Left ventricle myocardium inferior (tissue), 1 donor: Measurements from ENCODE around the gene GRAMD2B. TPM values are rescaled to one million over a fixed set of nuclear protein-coding genes. Genes with fewer than 3 reads are reported as not detected.

Experiments used
- DNase-seq: peaks from one replicate; pipeline ENCODE4 v3.0.0-alpha.2; 2020
- H3K27ac ChIP-seq: fragments of 200-600 bp; replicated peaks from 2 replicates; pipeline ENCODE4 v1.8.0; 2021
- H3K27me3 ChIP-seq: fragments of 200-600 bp; 2 replicates; pipeline ENCODE4 v1.8.0; 2021; ENCODE audit warnings: low read depth
- H3K36me3 ChIP-seq: fragments of 200-600 bp; 2 replicates; pipeline ENCODE4 v1.8.0; 2021
- H3K4me1 ChIP-seq: fragments of 200-600 bp; 2 replicates; pipeline ENCODE4 v1.8.0; 2021
- H3K4me3 ChIP-seq: fragments of 200-600 bp; 2 replicates; pipeline ENCODE4 v1.8.0; 2021; ENCODE audit warnings: mild to moderate bottlenecking, moderate library complexity
- H3K9me3 ChIP-seq: fragments of 200-600 bp; replicated peaks from 2 replicates; pipeline ENCODE4 v1.8.0; 2021
- CTCF ChIP-seq: fragments of 200-600 bp; IDR thresholded peaks from 2 replicates; pipeline ENCODE4 v1.8.0; 2021; ENCODE audit warnings: antibody characterized with exemption, mild to moderate bottlenecking, borderline replicate concordance
- intact Hi-C: fragments of 100-400 bp; cut with micrococcal nuclease; formaldehyde crosslinking; loops from one replicate; pipeline ENCODE4 v1.11.0; 2022
- total RNA-seq: library from RNA; stranded (reverse); fragmentation: NEBNext Ultra II Directional; extraction: Animal tissue kit (Norgen Biotek cat#: 25700); gene quantifications from one replicate; pipeline ENCODE4 v1.2.1, GENCODE V29; 2021
- donor health status: DM: no; HTN: yes; CAD: no; lungs with severe emphysema.

Gene GRAMD2B
- total RNA-seq, 1 donor from 2014 or later = 24.6 TPM

- no peaks in the 10 kb centered on the region for H3K9me3 ChIP-seq
- no peaks in the 10 kb centered on the region for H3K27me3 ChIP-seq
- no peak overlapping the region for H3K4me3 ChIP-seq
- DNase-seq = no peak
- H3K36me3 ChIP-seq = peaks cover 66% of the 10 kb centered on the region
- TF ChIP-seq CTCF = no peak
- H3K27ac ChIP-seq = no peak overlapping the region
- intact Hi-C loops = no loop called here
- no peaks in the 10 kb centered on the region for H3K4me1 ChIP-seq
Observed at GRCh38 chr5:126494393-126494792, 71.2 kb downstream of the GRAMD2B start.

- no peaks in the 10 kb centered on the region for H3K27me3 ChIP-seq
- DNase-seq = no peak
Observed at GRCh38 chr5:126497506-126497905, 74.3 kb downstream of the GRAMD2B start.

GRCh38 chr5:126499278-126499677 is 76.1 kb downstream of the GRAMD2B start:
- Histone ChIP-seq H3K27me3 (no peaks in the 10 kb centered on the region), H3K27ac (no peak overlapping the region), H3K9me3 (no peaks in the 10 kb centered on the region), H3K4me3 (no peak overlapping the region), H3K36me3 (peaks cover 18% of the 10 kb centered on the region), H3K4me1 (peaks cover 18% of the 10 kb centered on the region)
- intact Hi-C loops = no loop called here
- no peak for DNase-seq
- TF ChIP-seq CTCF = no peak

More at GRCh38 chr5:126497506-126497905, 74.3 kb downstream of the GRAMD2B start:
- no peak for TF ChIP-seq CTCF
- Histone ChIP-seq H3K27ac (no peak overlapping the region), H3K4me3 (no peak overlapping the region), H3K9me3 (no peaks in the 10 kb centered on the region), H3K4me1 (peaks cover under 1% of the 10 kb centered on the region), H3K36me3 (peaks cover 35% of the 10 kb centered on the region)
- intact Hi-C loops = no loop called here

GRCh38 chr5:126499853-126500342 is 76.7 kb downstream of the GRAMD2B start:
- Histone ChIP-seq H3K4me1 (peaks cover 24% of the 10 kb centered on the region), H3K9me3 (no peaks in the 10 kb centered on the region), H3K27ac (no peak overlapping the region), H3K36me3 (peaks cover 12% of the 10 kb centered on the region), H3K27me3 (no peaks in the 10 kb centered on the region), H3K4me3 (no peak overlapping the region)
- TF ChIP-seq CTCF = peak; percentile 63
- no peak for DNase-seq
- intact Hi-C loops = no loop called here

- H3K9me3 ChIP-seq = no peaks in the 10 kb centered on the region
- H3K27me3 ChIP-seq = no peaks in the 10 kb centered on the region
- H3K4me3 ChIP-seq = no peak overlapping the region
- H3K36me3 ChIP-seq = peaks cover 1% of the 10 kb centered on the region
- no peak overlapping the region for H3K27ac ChIP-seq
- intact Hi-C loops = no loop called here
- H3K4me1 ChIP-seq = peaks cover 32% of the 10 kb centered on the region
- DNase-seq = no peak
- TF ChIP-seq CTCF = no peak
Observed at GRCh38 chr5:126501448-126501847, 78.2 kb downstream of the GRAMD2B start.
